HG03095 (cell line): ENCODE data around the gene PRICKLE2.

ENCODE experiments used
- ATAC-seq: cut with Tn5 transposase; IDR thresholded peaks from one replicate; pipeline ENCODE4 v1.9.1; 2021; ENCODE audit warnings: moderate library complexity; ENCODE audit not compliant: unreplicated experiment

The PRICKLE2 gene

DNA sequence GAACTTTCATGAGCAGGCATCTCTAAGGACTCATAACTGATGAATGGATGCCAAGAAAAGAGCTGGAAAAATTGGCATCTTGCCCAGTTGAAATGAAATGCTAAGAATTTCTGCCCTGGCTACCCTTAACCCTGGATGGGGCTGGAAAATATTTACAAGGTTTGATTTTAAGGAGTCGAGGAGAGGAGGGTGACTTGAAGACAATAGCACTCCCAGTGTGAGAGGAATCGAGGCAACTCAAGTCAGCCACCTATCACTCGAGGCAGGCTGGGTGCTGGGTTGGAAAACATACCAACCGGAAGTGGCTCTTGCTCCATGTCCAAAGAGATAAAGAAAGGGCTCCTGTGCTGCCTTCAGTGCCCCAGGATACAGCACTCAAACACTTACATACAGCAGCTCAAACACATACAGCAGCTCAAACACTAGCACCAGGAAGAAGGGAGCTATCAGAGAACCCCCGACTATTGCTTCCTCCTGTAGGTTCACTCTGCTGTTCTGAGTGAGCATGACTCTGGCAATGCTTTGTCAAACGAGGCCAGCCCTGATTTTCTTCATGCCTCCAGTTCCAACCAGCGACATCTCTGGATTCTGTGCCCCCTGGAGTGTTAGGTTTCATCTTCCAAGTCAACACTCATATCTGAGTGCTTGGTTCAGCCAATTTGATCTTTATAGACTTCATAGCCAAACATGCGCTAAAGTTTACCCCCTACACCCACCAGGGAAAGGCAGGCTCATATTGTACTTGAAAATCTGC, 4.9 kb downstream of the PRICKLE2 start:
- no peak for ATAC-seq

DNA sequence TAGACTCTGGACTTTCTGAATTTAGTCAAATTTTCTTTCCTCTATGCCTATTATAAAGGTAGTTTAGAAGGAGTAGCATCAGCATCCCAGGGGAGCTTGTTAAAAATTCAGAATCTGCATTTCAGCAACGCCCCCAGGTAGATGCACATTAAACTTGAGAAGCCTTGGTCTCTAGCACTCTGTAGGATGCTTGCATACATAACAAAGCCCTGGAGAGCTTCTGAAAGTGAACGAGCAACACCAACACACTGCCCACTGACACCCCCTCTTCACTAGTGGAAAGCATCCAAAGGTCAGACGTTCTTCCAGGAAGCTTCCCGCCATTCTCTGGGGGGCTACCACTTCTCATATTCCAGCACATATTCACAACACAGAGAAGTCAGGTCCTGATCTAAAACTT, 6.5 kb downstream of the PRICKLE2 start:
- ATAC-seq = no peak

GRCh38 chr3:64218329-64218728, 6.9 kb downstream of the PRICKLE2 start:
- no peak for ATAC-seq

- no peak for ATAC-seq
These were observed 8.8 kb downstream of the PRICKLE2 start for GRCh38 chr3:64216274-64217147.

DNA sequence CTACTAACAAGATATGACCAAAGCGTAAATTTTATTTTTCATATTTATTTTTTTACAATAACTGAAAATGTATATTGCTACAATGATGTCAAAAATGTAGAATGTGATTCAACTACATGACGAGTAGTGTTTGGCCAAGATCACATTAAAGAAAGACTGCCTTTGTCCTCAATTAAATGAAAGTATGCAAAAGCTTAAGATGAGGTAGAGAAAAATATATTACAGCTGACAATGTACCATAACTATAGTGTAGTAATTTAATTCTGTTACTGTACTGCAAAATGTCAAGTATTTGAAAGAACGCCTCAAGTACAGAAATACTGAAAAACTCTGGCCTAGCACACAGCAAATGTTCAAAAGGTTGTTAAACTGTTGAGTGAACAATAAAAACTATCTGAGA, 9.7 kb downstream of the PRICKLE2 start:
- ATAC-seq = no peak

GRCh38 chr3:64215103-64215502, 10.2 kb downstream of the PRICKLE2 start:
- no peak for ATAC-seq

DNA sequence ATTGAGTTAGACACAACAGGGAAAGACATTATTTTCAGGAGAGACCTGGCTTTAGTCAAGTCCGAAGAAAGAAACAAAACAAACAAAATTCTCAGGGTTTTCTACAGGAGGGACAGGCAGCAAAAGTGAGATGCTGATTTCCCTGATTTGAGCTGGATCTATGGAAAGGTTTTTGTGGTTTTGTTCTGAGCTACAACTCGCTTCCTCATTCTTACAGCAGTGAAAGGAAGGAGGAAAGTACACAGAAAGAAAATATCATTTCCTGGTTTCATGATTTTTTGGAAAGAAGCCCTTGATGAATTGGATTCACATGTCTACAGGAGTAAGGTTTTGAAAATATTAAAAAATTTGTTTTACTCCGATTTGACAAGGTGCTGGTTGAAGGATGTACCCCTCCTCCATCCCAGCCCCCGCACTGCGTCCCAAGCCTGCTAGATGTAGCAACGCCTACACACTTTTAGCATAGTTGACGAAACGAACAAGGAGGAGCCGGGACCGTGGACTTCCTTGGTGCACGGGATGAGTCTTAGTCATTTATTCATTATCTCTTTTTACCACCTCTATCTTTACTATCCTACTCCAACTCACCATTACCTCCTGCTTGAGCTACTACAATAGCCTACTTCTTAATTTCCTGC, 10.8 kb downstream of the PRICKLE2 start:
- ATAC-seq = no peak

GRCh38 chr3:64213962-64214379, 11.3 kb downstream of the PRICKLE2 start:
- no peak for ATAC-seq

GRCh38 chr3:64213224-64213878, 11.9 kb downstream of the PRICKLE2 start:
- no peak for ATAC-seq

DNA sequence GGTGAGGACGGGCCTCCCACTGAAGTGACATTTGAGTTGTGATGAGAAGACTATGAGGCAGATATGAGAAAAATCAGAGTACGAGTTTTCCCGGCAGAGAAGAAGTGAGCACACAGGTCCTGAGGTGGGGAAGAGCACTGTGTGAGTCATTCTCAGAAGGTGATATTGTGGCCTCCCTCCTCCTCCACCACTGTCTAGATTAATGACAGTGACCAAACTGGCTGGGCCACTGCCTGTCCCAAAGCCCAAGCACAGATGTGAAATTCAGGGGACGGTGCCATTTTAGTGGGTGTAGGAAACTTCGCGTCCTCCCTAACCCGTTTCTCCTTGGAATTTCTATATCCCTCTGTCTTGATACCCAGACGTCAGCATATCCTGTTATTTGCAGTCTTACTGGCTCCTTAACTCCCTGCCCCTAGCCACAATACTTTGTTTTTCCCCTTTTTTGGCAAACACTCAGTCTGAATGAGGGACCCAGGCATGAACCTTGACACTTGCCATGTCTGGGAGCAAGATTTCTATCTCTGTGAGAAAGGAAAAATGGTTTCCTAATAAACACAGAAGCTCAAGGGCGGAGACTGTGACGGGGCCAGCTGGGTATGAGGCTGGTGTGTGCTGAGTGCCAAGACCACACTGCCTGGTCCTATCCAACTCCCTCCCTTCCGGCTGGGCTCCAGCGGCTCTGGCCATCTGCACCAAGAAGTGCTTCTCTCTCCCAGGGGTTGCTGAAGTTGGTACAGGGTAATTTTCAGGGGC, 15.2 kb downstream of the PRICKLE2 start:
- ATAC-seq = no peak

GRCh38 chr3:64207289-64208080, 17.8 kb downstream of the PRICKLE2 start:
- ATAC-seq = no peak

GRCh38 chr3:64203969-64204908, 21.0 kb downstream of the PRICKLE2 start:
- ATAC-seq = no peak

GRCh38 chr3:64203216-64203615, 22.1 kb downstream of the PRICKLE2 start:
- no peak for ATAC-seq

DNA sequence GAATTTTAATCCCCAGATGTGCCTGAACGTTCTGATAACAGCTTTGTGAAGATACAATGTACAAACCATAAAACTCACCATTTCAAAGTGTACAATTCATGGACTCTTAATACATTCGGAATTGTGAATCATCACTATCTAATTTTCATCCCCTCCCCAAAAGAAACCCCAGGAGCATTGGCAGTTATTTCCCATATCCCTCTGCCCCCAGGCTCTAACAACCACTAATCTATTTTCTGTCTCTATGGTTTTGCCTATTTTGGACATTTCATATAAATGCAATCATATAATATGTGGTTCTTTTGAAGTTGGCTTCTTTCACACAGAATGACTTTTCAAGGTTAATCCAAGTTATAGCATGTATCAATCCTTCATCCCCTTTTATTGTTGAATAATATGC, 25.3 kb downstream of the PRICKLE2 start:
- ATAC-seq = no peak

GRCh38 chr3:64196236-64196929, 28.9 kb downstream of the PRICKLE2 start:
- ATAC-seq = no peak

GRCh38 chr3:64195789-64196188, 29.5 kb downstream of the PRICKLE2 start:
- no peak for ATAC-seq

- ATAC-seq = no peak
These were observed 33.4 kb downstream of the PRICKLE2 start for GRCh38 chr3:64191822-64192221.
